Neural cell (in vitro differentiated cells): ENCODE results near the gene MRPL9. TPM values are rescaled to one million over a fixed set of nuclear protein-coding genes. Genes with fewer than 3 reads are reported as not detected.

Experiments
- H2AFZ ChIP-seq: fragments of 200-600, 300-800 bp; sonication (generic), shearing (Covaris generic); 2 replicates; pipeline ENCODE4 v1.6.0; 2014; ENCODE audit warnings: low read depth, mild to moderate bottlenecking, antibody characterized with exemption, low read length, moderate library complexity
- H3F3A ChIP-seq: fragments of 200-600 bp; shearing (Covaris generic); 2 replicates; pipeline ENCODE4 v1.6.1; 2016; ENCODE audit warnings: mild to moderate bottlenecking, moderate library complexity, mixed read lengths, antibody characterized with exemption, low read length; ENCODE audit not compliant: insufficient read depth, poor library complexity, severe bottlenecking
- H3K27ac ChIP-seq: fragments of 200-600, 300-800 bp; sonication (generic), shearing (Covaris generic); 2 replicates; pipeline ENCODE4 v1.5.1; 2014; ENCODE audit warnings: mild to moderate bottlenecking, low read length, moderate library complexity
- H3K27me3 ChIP-seq: fragments of 300-800, 200-600 bp; sonication (generic), shearing (Covaris generic); 2 replicates; pipeline ENCODE4 v1.6.0; 2014; ENCODE audit warnings: mild to moderate bottlenecking, low read depth, low read length, moderate library complexity; ENCODE audit not compliant: insufficient read depth
- H3K36me3 ChIP-seq: fragments of 300-800, 200-600 bp; sonication (generic), shearing (Covaris generic); 2 replicates; pipeline ENCODE4 v1.5.1; 2014; ENCODE audit warnings: mild to moderate bottlenecking, antibody characterized with exemption, low read length, moderate library complexity; ENCODE audit not compliant: insufficient read depth
- H3K4me2 ChIP-seq: fragments of 300-800, 200-600 bp; sonication (generic), shearing (Covaris generic); 2 replicates; pipeline ENCODE4 v1.6.0; 2014; ENCODE audit warnings: mild to moderate bottlenecking, low read length
- H3K4me3 ChIP-seq: fragments of 300-800, 200-600 bp; sonication (generic), shearing (Covaris generic); 2 replicates; pipeline ENCODE4 v1.5.1; 2014; ENCODE audit warnings: mild to moderate bottlenecking, low read length, moderate library complexity
- H3K79me2 ChIP-seq: fragments of 200-600 bp; shearing (Covaris generic); replicated peaks from 2 replicates; pipeline ENCODE4 v1.6.0; 2014; ENCODE audit warnings: mild to moderate bottlenecking, low read length, moderate library complexity; ENCODE audit not compliant: insufficient read depth
- H3K9ac ChIP-seq: fragments of 300-800, 200-600 bp; sonication (generic), shearing (Covaris generic); 2 replicates; pipeline ENCODE4 v1.6.1; 2016; ENCODE audit warnings: mild to moderate bottlenecking, low read length, mixed read lengths
- H3K9me2 ChIP-seq: fragments of 200-600 bp; shearing (Covaris generic); 2 replicates; pipeline ENCODE4 v1.6.1; 2016; ENCODE audit warnings: mild to moderate bottlenecking, low read length, mixed read lengths; ENCODE audit not compliant: insufficient read depth
- H3K9me3 ChIP-seq: fragments of 200-600, 300-800 bp; sonication (generic), shearing (Covaris generic); 2 replicates; pipeline ENCODE4 v1.6.1; 2016; ENCODE audit warnings: mild to moderate bottlenecking, mixed run types, low read length, moderate library complexity, mixed read lengths
- H4K20me1 ChIP-seq: fragments of 200-600 bp; shearing (Covaris generic); 2 replicates; pipeline ENCODE4 v1.6.1; 2016; ENCODE audit warnings: mild to moderate bottlenecking, mixed run types; ENCODE audit not compliant: insufficient read depth
- EP300 ChIP-seq: fragments of 450-650 bp; conservative IDR thresholded peaks from 2 replicates; pipeline ENCODE4 v1.6.1; 2014; ENCODE audit warnings: antibody characterized with exemption, mild to moderate bottlenecking, moderate library complexity; ENCODE audit not compliant: poor library complexity, severe bottlenecking
- EZH2 ChIP-seq: fragments of 200-600, 300-800 bp; shearing (Covaris generic), sonication (generic); IDR thresholded peaks from 2 replicates; pipeline ENCODE4 v1.6.1; 2014; ENCODE audit warnings: antibody characterized with exemption, low read length, borderline replicate concordance, mild to moderate bottlenecking; ENCODE audit not compliant: insufficient read depth, poor library complexity, severe bottlenecking
- MXI1 ChIP-seq: fragments of 450-650 bp; conservative IDR thresholded peaks from 2 replicates; pipeline ENCODE4 v1.6.1; 2014; ENCODE audit warnings: antibody characterized with exemption, mild to moderate bottlenecking; ENCODE audit not compliant: poor library complexity, severe bottlenecking
- POLR2AphosphoS5 ChIP-seq: IDR thresholded peaks from 2 replicates; pipeline ENCODE4 v1.6.1; 2012
- RAD21 ChIP-seq: fragments of 450-650 bp; conservative IDR thresholded peaks from 2 replicates; pipeline ENCODE4 v1.6.1; 2014; ENCODE audit warnings: antibody characterized with exemption, mild to moderate bottlenecking, moderate library complexity
- SMC3 ChIP-seq: fragments of 450-650 bp; conservative IDR thresholded peaks from 2 replicates; pipeline ENCODE4 v1.6.1; 2014; ENCODE audit warnings: antibody characterized with exemption, mild to moderate bottlenecking, moderate library complexity; ENCODE audit not compliant: poor library complexity
- TAF1 ChIP-seq: IDR thresholded peaks from 2 replicates; pipeline ENCODE4 v1.6.1; 2012; ENCODE audit warnings: low read depth
- polyA plus RNA-seq: library from polyadenylated mRNA; depleted of rRNA; stranded (reverse); fragments of >200 nt; gene quantifications from 2 replicates; pipeline ENCODE4 v1.2.3, GENCODE V29; 2014
- TF ChIP-seq, protein P1 (sequence below): fragments of 450-650 bp; IDR thresholded peaks from 2 replicates; pipeline ENCODE4 v1.5.1; 2014; ENCODE audit warnings: antibody characterized with exemption, mild to moderate bottlenecking, moderate library complexity; ENCODE audit not compliant: poor library complexity, severe bottlenecking
- TF ChIP-seq, protein P2 (sequence below): IDR thresholded peaks from 2 replicates; pipeline ENCODE4 v1.6.1; 2012; ENCODE audit warnings: borderline replicate concordance

The MRPL9 gene
- polyA plus RNA-seq, 1 donor from 2014 or later: 134 TPM

GRCh38 chr1:151807766-151808165 is 44.5 kb upstream of the MRPL9 start:
- no peak overlapping the region for H2AFZ ChIP-seq
- H4K20me1 ChIP-seq: no peaks in the 10 kb centered on the region
- H3K27me3 ChIP-seq: no peaks in the 10 kb centered on the region
- H3K9me2 ChIP-seq: no peaks in the 10 kb centered on the region
- H3K4me2 ChIP-seq: no peak overlapping the region
- no peaks in the 10 kb centered on the region for H3K36me3 ChIP-seq
- TF ChIP-seq POLR2AphosphoS5 (no peak), SMC3 (no peak), TAF1 (no peak), MXI1 (no peak), EP300 (no peak), EZH2 (no peak), RAD21 (no peak)
- TF ChIP-seq, protein P1, sequence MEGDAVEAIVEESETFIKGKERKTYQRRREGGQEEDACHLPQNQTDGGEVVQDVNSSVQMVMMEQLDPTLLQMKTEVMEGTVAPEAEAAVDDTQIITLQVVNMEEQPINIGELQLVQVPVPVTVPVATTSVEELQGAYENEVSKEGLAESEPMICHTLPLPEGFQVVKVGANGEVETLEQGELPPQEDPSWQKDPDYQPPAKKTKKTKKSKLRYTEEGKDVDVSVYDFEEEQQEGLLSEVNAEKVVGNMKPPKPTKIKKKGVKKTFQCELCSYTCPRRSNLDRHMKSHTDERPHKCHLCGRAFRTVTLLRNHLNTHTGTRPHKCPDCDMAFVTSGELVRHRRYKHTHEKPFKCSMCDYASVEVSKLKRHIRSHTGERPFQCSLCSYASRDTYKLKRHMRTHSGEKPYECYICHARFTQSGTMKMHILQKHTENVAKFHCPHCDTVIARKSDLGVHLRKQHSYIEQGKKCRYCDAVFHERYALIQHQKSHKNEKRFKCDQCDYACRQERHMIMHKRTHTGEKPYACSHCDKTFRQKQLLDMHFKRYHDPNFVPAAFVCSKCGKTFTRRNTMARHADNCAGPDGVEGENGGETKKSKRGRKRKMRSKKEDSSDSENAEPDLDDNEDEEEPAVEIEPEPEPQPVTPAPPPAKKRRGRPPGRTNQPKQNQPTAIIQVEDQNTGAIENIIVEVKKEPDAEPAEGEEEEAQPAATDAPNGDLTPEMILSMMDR: no peak
- TF ChIP-seq, protein P2, sequence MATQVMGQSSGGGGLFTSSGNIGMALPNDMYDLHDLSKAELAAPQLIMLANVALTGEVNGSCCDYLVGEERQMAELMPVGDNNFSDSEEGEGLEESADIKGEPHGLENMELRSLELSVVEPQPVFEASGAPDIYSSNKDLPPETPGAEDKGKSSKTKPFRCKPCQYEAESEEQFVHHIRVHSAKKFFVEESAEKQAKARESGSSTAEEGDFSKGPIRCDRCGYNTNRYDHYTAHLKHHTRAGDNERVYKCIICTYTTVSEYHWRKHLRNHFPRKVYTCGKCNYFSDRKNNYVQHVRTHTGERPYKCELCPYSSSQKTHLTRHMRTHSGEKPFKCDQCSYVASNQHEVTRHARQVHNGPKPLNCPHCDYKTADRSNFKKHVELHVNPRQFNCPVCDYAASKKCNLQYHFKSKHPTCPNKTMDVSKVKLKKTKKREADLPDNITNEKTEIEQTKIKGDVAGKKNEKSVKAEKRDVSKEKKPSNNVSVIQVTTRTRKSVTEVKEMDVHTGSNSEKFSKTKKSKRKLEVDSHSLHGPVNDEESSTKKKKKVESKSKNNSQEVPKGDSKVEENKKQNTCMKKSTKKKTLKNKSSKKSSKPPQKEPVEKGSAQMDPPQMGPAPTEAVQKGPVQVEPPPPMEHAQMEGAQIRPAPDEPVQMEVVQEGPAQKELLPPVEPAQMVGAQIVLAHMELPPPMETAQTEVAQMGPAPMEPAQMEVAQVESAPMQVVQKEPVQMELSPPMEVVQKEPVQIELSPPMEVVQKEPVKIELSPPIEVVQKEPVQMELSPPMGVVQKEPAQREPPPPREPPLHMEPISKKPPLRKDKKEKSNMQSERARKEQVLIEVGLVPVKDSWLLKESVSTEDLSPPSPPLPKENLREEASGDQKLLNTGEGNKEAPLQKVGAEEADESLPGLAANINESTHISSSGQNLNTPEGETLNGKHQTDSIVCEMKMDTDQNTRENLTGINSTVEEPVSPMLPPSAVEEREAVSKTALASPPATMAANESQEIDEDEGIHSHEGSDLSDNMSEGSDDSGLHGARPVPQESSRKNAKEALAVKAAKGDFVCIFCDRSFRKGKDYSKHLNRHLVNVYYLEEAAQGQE: no peak
- no peaks in the 10 kb centered on the region for H3K9me3 ChIP-seq
- H3K4me3 ChIP-seq: no peak overlapping the region
- H3K79me2 ChIP-seq: no peaks in the 10 kb centered on the region
- H3K27ac ChIP-seq: no peak overlapping the region
- H3K9ac ChIP-seq: no peak overlapping the region
- H3F3A ChIP-seq: no peaks in the 10 kb centered on the region

- TF ChIP-seq MXI1: no peak
- no peak for TF ChIP-seq EZH2
- TF ChIP-seq RAD21: no peak
- no peak for TF ChIP-seq TAF1
- no peak for TF ChIP-seq SMC3
- TF ChIP-seq, protein P2: no peak
- TF ChIP-seq EP300: no peak
Observed at GRCh38 chr1:151807131-151807530, 43.8 kb upstream of the MRPL9 start.

More at GRCh38 chr1:151807131-151807530, 43.8 kb upstream of the MRPL9 start:
- Histone ChIP-seq H3K9me3 (no peaks in the 10 kb centered on the region), H3K79me2 (no peaks in the 10 kb centered on the region), H3F3A (no peaks in the 10 kb centered on the region), H4K20me1 (no peaks in the 10 kb centered on the region), H3K27me3 (no peaks in the 10 kb centered on the region), H3K36me3 (no peaks in the 10 kb centered on the region), H3K27ac (no peak overlapping the region), H3K4me2 (no peak overlapping the region), H3K9me2 (no peaks in the 10 kb centered on the region), H3K9ac (no peak overlapping the region), H2AFZ (no peak overlapping the region), H3K4me3 (no peak overlapping the region)
